ENCODE data around the gene MAGEC3.
"Not testable (repeated sequence)": the region's sequence is repeated elsewhere in the genome, so short reads cannot be mapped to it uniquely, and the experiment has no call there.

Gene MAGEC3
- total RNA-seq = 0 reads per million in 3 donors

- H3K4me3 ChIP-seq (ENCODE audit: insufficient read depth, low read depth, low read length, poor library complexity, severe bottlenecking) = no peak within 1 kb of the TSS
- H3K27ac ChIP-seq (ENCODE audit: insufficient read depth, low read length, poor library complexity, severe bottlenecking) = no peak within 1 kb of the TSS
- H3K36me3 ChIP-seq (ENCODE audit: control insufficient read depth, insufficient read depth, low read length) = no peaks in the 10 kb centered on the region
- no peaks in the 10 kb centered on the region for H3K9me3 ChIP-seq (ENCODE audit: control insufficient read depth, low read length)
- no peaks in the 10 kb centered on the region for H3K27me3 ChIP-seq (replicated peaks; ENCODE audit: control insufficient read depth, insufficient read depth, low read length, poor library complexity, severe bottlenecking)
- DNase-seq = no peak
- H3K4me1 ChIP-seq (ENCODE audit: control insufficient read depth, insufficient read depth, low read length, poor library complexity, severe bottlenecking) = no peaks in the 10 kb centered on the region
Measured at GRCh38 chrX:141838016-141838415, at the start of gene MAGEC3. TSS of gene MAGEC3 (plus strand) at chrX:141838316. CDS start at chrX:141838316, 0 bp downstream.

GRCh38 chrX:141791856-141792255, 46.3 kb upstream of the MAGEC3 start:
- Histone ChIP-seq H3K27ac (ENCODE audit: insufficient read depth, low read length, poor library complexity, severe bottlenecking) (no peak overlapping the region), H3K4me3 (ENCODE audit: insufficient read depth, low read depth, low read length, poor library complexity, severe bottlenecking) (no peak overlapping the region), H3K27me3 (replicated peaks; ENCODE audit: control insufficient read depth, insufficient read depth, low read length, poor library complexity, severe bottlenecking) (no peaks in the 10 kb centered on the region), H3K9me3 (ENCODE audit: control insufficient read depth, low read length) (no peaks in the 10 kb centered on the region), H3K4me1 (ENCODE audit: control insufficient read depth, insufficient read depth, low read length, poor library complexity, severe bottlenecking) (no peaks in the 10 kb centered on the region), H3K36me3 (ENCODE audit: control insufficient read depth, insufficient read depth, low read length) (no peaks in the 10 kb centered on the region)
- DNase-seq = no peak

GRCh38 chrX:141811438-141811837, 26.7 kb upstream of the MAGEC3 start:
- Histone ChIP-seq H3K27me3 (replicated peaks; ENCODE audit: control insufficient read depth, insufficient read depth, low read length, poor library complexity, severe bottlenecking) (no peaks in the 10 kb centered on the region), H3K9me3 (ENCODE audit: control insufficient read depth, low read length) (no peaks in the 10 kb centered on the region), H3K27ac (ENCODE audit: insufficient read depth, low read length, poor library complexity, severe bottlenecking) (no peak overlapping the region), H3K4me1 (ENCODE audit: control insufficient read depth, insufficient read depth, low read length, poor library complexity, severe bottlenecking) (no peaks in the 10 kb centered on the region), H3K4me3 (ENCODE audit: insufficient read depth, low read depth, low read length, poor library complexity, severe bottlenecking) (no peak overlapping the region), H3K36me3 (ENCODE audit: control insufficient read depth, insufficient read depth, low read length) (no peaks in the 10 kb centered on the region)
- DNase-seq = no peak

GRCh38 chrX:141814213-141814857, 23.8 kb upstream of the MAGEC3 start:
- DNase-seq = no peak
- no peaks in the 10 kb centered on the region for H3K9me3 ChIP-seq (ENCODE audit: control insufficient read depth, low read length)
- no peaks in the 10 kb centered on the region for H3K27me3 ChIP-seq (replicated peaks; ENCODE audit: control insufficient read depth, insufficient read depth, low read length, poor library complexity, severe bottlenecking)
- no peaks in the 10 kb centered on the region for H3K4me1 ChIP-seq (ENCODE audit: control insufficient read depth, insufficient read depth, low read length, poor library complexity, severe bottlenecking)
- H3K4me3 ChIP-seq (ENCODE audit: insufficient read depth, low read depth, low read length, poor library complexity, severe bottlenecking) = no peak overlapping the region
- H3K27ac ChIP-seq (ENCODE audit: insufficient read depth, low read length, poor library complexity, severe bottlenecking) = no peak overlapping the region
- H3K36me3 ChIP-seq (ENCODE audit: control insufficient read depth, insufficient read depth, low read length) = no peaks in the 10 kb centered on the region

- no peak for DNase-seq
- Histone ChIP-seq H3K36me3 (ENCODE audit: control insufficient read depth, insufficient read depth, low read length) (no peaks in the 10 kb centered on the region), H3K4me1 (ENCODE audit: control insufficient read depth, insufficient read depth, low read length, poor library complexity, severe bottlenecking) (no peaks in the 10 kb centered on the region), H3K27me3 (replicated peaks; ENCODE audit: control insufficient read depth, insufficient read depth, low read length, poor library complexity, severe bottlenecking) (no peaks in the 10 kb centered on the region), H3K9me3 (ENCODE audit: control insufficient read depth, low read length) (no peaks in the 10 kb centered on the region), H3K27ac (ENCODE audit: insufficient read depth, low read length, poor library complexity, severe bottlenecking) (no peak overlapping the region), H3K4me3 (ENCODE audit: insufficient read depth, low read depth, low read length, poor library complexity, severe bottlenecking) (no peak overlapping the region)
Measured at GRCh38 chrX:141815904-141816303, 22.2 kb upstream of the MAGEC3 start.

- Histone ChIP-seq H3K4me1 (ENCODE audit: control insufficient read depth, insufficient read depth, low read length, poor library complexity, severe bottlenecking) (no peaks in the 10 kb centered on the region), H3K27me3 (replicated peaks; ENCODE audit: control insufficient read depth, insufficient read depth, low read length, poor library complexity, severe bottlenecking) (no peaks in the 10 kb centered on the region), H3K4me3 (ENCODE audit: insufficient read depth, low read depth, low read length, poor library complexity, severe bottlenecking) (no peak overlapping the region), H3K36me3 (ENCODE audit: control insufficient read depth, insufficient read depth, low read length) (no peaks in the 10 kb centered on the region), H3K27ac (ENCODE audit: insufficient read depth, low read length, poor library complexity, severe bottlenecking) (no peak overlapping the region), H3K9me3 (ENCODE audit: control insufficient read depth, low read length) (no peaks in the 10 kb centered on the region)
- DNase-seq = no peak
Measured at GRCh38 chrX:141832247-141832646, 5.9 kb upstream of the MAGEC3 start.

- no peak overlapping the region for H3K4me3 ChIP-seq (ENCODE audit: insufficient read depth, low read depth, low read length, poor library complexity, severe bottlenecking)
- no peaks in the 10 kb centered on the region for H3K36me3 ChIP-seq (ENCODE audit: control insufficient read depth, insufficient read depth, low read length)
- no peaks in the 10 kb centered on the region for H3K27me3 ChIP-seq (replicated peaks; ENCODE audit: control insufficient read depth, insufficient read depth, low read length, poor library complexity, severe bottlenecking)
- no peaks in the 10 kb centered on the region for H3K4me1 ChIP-seq (ENCODE audit: control insufficient read depth, insufficient read depth, low read length, poor library complexity, severe bottlenecking)
- H3K9me3 ChIP-seq (ENCODE audit: control insufficient read depth, low read length) = no peaks in the 10 kb centered on the region
- no peak for DNase-seq
- H3K27ac ChIP-seq (ENCODE audit: insufficient read depth, low read length, poor library complexity, severe bottlenecking) = no peak overlapping the region
Measured at GRCh38 chrX:141839856-141840255, 1.7 kb downstream of the MAGEC3 start.

- H3K9me3 ChIP-seq (ENCODE audit: control insufficient read depth, low read length) = no peaks in the 10 kb centered on the region
- no peak for DNase-seq
- H3K27ac ChIP-seq (ENCODE audit: insufficient read depth, low read length, poor library complexity, severe bottlenecking) = no peak overlapping the region
- no peaks in the 10 kb centered on the region for H3K36me3 ChIP-seq (ENCODE audit: control insufficient read depth, insufficient read depth, low read length)
- no peak overlapping the region for H3K4me3 ChIP-seq (ENCODE audit: insufficient read depth, low read depth, low read length, poor library complexity, severe bottlenecking)
- no peaks in the 10 kb centered on the region for H3K27me3 ChIP-seq (replicated peaks; ENCODE audit: control insufficient read depth, insufficient read depth, low read length, poor library complexity, severe bottlenecking)
- H3K4me1 ChIP-seq (ENCODE audit: control insufficient read depth, insufficient read depth, low read length, poor library complexity, severe bottlenecking) = no peaks in the 10 kb centered on the region
Measured at GRCh38 chrX:141857479-141857878, 19.4 kb downstream of the MAGEC3 start.

- DNase-seq = no peak
- no peak overlapping the region for H3K27ac ChIP-seq (ENCODE audit: insufficient read depth, low read length, poor library complexity, severe bottlenecking)
Measured at GRCh38 chrX:141879616-141880015, 41.5 kb downstream of the MAGEC3 start.

GRCh38 chrX:141888811-141889210, 50.7 kb downstream of the MAGEC3 start:
- not testable (repeated sequence) for H3K4me3 ChIP-seq (ENCODE audit: insufficient read depth, low read depth, low read length, poor library complexity, severe bottlenecking); H3K27me3 ChIP-seq (replicated peaks; ENCODE audit: control insufficient read depth, insufficient read depth, low read length, poor library complexity, severe bottlenecking); H3K36me3 ChIP-seq (ENCODE audit: control insufficient read depth, insufficient read depth, low read length); H3K9me3 ChIP-seq (ENCODE audit: control insufficient read depth, low read length); H3K4me1 ChIP-seq (ENCODE audit: control insufficient read depth, insufficient read depth, low read length, poor library complexity, severe bottlenecking); H3K27ac ChIP-seq (ENCODE audit: insufficient read depth, low read length, poor library complexity, severe bottlenecking); DNase-seq

More at GRCh38 chrX:141879616-141880015, 41.5 kb downstream of the MAGEC3 start:
- Histone ChIP-seq H3K9me3 (ENCODE audit: control insufficient read depth, low read length) (no peaks in the 10 kb centered on the region), H3K4me3 (ENCODE audit: insufficient read depth, low read depth, low read length, poor library complexity, severe bottlenecking) (no peak overlapping the region), H3K36me3 (ENCODE audit: control insufficient read depth, insufficient read depth, low read length) (no peaks in the 10 kb centered on the region), H3K27me3 (replicated peaks; ENCODE audit: control insufficient read depth, insufficient read depth, low read length, poor library complexity, severe bottlenecking) (no peaks in the 10 kb centered on the region), H3K4me1 (ENCODE audit: control insufficient read depth, insufficient read depth, low read length, poor library complexity, severe bottlenecking) (no peaks in the 10 kb centered on the region)
